CD4-positive, alpha-beta T cell treated with Interleukin-4 for 1 hour (primary cell): ENCODE measurements around the gene CLEC18C.
"Not testable (repeated sequence)": the region's sequence is repeated elsewhere in the genome, so short reads cannot be mapped to it uniquely, and the experiment has no call there.

Experiments used
- DNase-seq, 2 donors: peaks; one replicate each; pipeline ENCODE4 v3.0.0-alpha.2; 2020 to 2022

The CLEC18C gene

GRCh38 chr16:70218586-70218985, 45.0 kb downstream of the CLEC18C start:
- not testable (repeated sequence) for DNase-seq

GRCh38 chr16:70222574-70222973, 49.0 kb downstream of the CLEC18C start:
- not testable (repeated sequence) for DNase-seq

GRCh38 chr16:70223216-70223615, 49.6 kb downstream of the CLEC18C start:
- not testable (repeated sequence) for DNase-seq

GRCh38 chr16:70223971-70224513, 50.5 kb downstream of the CLEC18C start:
- not testable (repeated sequence) for DNase-seq

GRCh38 chr16:70224645-70225044, 51.1 kb downstream of the CLEC18C start:
- not testable (repeated sequence) for DNase-seq

GRCh38 chr16:70225430-70225829, 51.8 kb downstream of the CLEC18C start:
- DNase-seq, result not testable (repeated sequence)

- DNase-seq, result not testable (repeated sequence)
Measured at GRCh38 chr16:70226024-70226423, 52.4 kb downstream of the CLEC18C start.

GRCh38 chr16:70231831-70232230, 58.2 kb downstream of the CLEC18C start:
- DNase-seq, result not testable (repeated sequence)
